A549 (cell line): Measurements from ENCODE around the gene PBX3. TPM values are rescaled to one million over a fixed set of nuclear protein-coding genes. Genes with fewer than 3 reads are reported as not detected.

Experiments used
- ATAC-seq, 2 experiments: fragments of 200-7000 bp in 1 of 2; fragments of >200 bp in 1 of 2; cut with Nextera tagmentation in 1 of 2; cut with Tn5 transposase in 1 of 2; 3 replicates each; pipeline versions ENCODE4 v1.8.0 to v1.9.1; 2018 to 2020; ENCODE audit warnings: mild to moderate bottlenecking in 1 of 2, moderate library complexity in 1 of 2
- CTCF ChIA-PET: fragments of 300-600 bp; sonication (Branson Sonifier 250); formaldehyde crosslinking; extraction: SDS; loops from one replicate; lab custom pipeline; 2021; ENCODE audit warnings: antibody characterized with exemption, inconsistent platforms; lab: Yijun Ruan, JAX
- POLR2A ChIA-PET: fragments of 350-600 bp; formaldehyde crosslinking; extraction: SDS; loops from one replicate; lab custom pipeline; 2021; ENCODE audit warnings: antibody characterized with exemption, inconsistent platforms; lab: Yijun Ruan, JAX
- DNase-seq, 2 experiments: peaks; one replicate each; pipeline versions ENCODE4 v3.0.0 to v3.0.0-alpha.2; 2011 to 2016; ENCODE audit warnings: low read depth in 1 of 2, low spot score in 1 of 2
- FAIRE-seq: peaks from 2 replicates; lab custom pipeline; 2011; peaks lifted over from hg19 to GRCh38; lab: Jason Lieb, UNC
- H3K27ac ChIP-seq, 2 experiments: fragments of >200 bp; sonication (Bioruptor Twin); formaldehyde crosslinking; 3 replicates each; pipeline ENCODE4 v1.5.1; 2016 to 2017
- H3K4me1 ChIP-seq: fragments of >200 bp; sonication (Bioruptor Twin); formaldehyde crosslinking; 3 replicates; pipeline ENCODE4 v1.6.1; 2016
- H3K4me2 ChIP-seq: fragments of >200 bp; sonication (Bioruptor Twin); formaldehyde crosslinking; 3 replicates; pipeline ENCODE4 v1.6.1; 2016
- H3K4me3 ChIP-seq: fragments of >200 bp; sonication (Bioruptor Twin); formaldehyde crosslinking; 3 replicates; pipeline ENCODE4 v1.5.1; 2016
- H3K9me3 ChIP-seq: fragments of >200 bp; sonication (Bioruptor Twin); formaldehyde crosslinking; 3 replicates; pipeline ENCODE4 v1.6.1; 2016
- ATOH8 ChIP-seq: fragments of 250-450 bp; sonication (Bioruptor Pico); IDR thresholded peaks from 2 replicates; pipeline ENCODE4 v1.5.0; 2020; ENCODE audit warnings: low read depth, mild to moderate bottlenecking, moderate library complexity
- BHLHE40 ChIP-seq: IDR thresholded peaks from 2 replicates; pipeline ENCODE4 v1.6.1; 2012; ENCODE audit warnings: low read depth, low read length, inconsistent platforms
- CEBPB ChIP-seq, 2 experiments: fragments of >200 bp in 1 of 2; sonication (Bioruptor Twin) in 1 of 2; formaldehyde crosslinking in 1 of 2; IDR thresholded peaks; 2 replicates each; pipeline ENCODE4 v1.6.1; 2012 to 2016
- EP300 ChIP-seq, 2 experiments: fragments of >200 bp; sonication (Bioruptor Twin); formaldehyde crosslinking; IDR thresholded peaks; 2 replicates in 1 of 2; 3 replicates in 1 of 2; pipeline ENCODE4 v1.6.1; 2016 to 2017
- FOSL2 ChIP-seq, 2 experiments: fragments of 450-650 bp in 1 of 2; fragments of >200 bp in 1 of 2; sonication (Bioruptor Twin) in 1 of 2; formaldehyde crosslinking; IDR thresholded peaks; 2 replicates each; pipeline versions ENCODE4 v1.5.0 to v1.6.1; 2016 to 2020; ENCODE audit warnings: mild to moderate bottlenecking in 1 of 2, moderate library complexity in 1 of 2
- HOXA7 ChIP-seq: fragments of 250-450 bp; sonication (Bioruptor Pico); IDR thresholded peaks from 2 replicates; pipeline ENCODE4 v1.5.0; 2020; ENCODE audit warnings: mild to moderate bottlenecking, moderate library complexity
- HOXB5 ChIP-seq: fragments of 250-450 bp; sonication (Bioruptor Pico); IDR thresholded peaks from 2 replicates; pipeline ENCODE4 v1.5.0; 2020; ENCODE audit warnings: mild to moderate bottlenecking, moderate library complexity
- KDM1A ChIP-seq: fragments of 200-600 bp; sonication (generic); IDR thresholded peaks from 2 replicates; pipeline ENCODE4 v1.6.1; 2016; ENCODE audit warnings: low read depth, mild to moderate bottlenecking
- KDM5A ChIP-seq: fragments of 200-600 bp; sonication (generic); IDR thresholded peaks from 2 replicates; pipeline ENCODE4 v1.6.1; 2016; ENCODE audit warnings: antibody characterized with exemption, mild to moderate bottlenecking
- MAX ChIP-seq: IDR thresholded peaks from 2 replicates; pipeline ENCODE4 v1.6.1; 2012
- MAZ ChIP-seq: fragments of 150-350 bp; IDR thresholded peaks from 2 replicates; pipeline ENCODE4 v1.6.1; 2014; ENCODE audit warnings: antibody characterized with exemption, low read depth, low read length, borderline replicate concordance
- MYC ChIP-seq: IDR thresholded peaks from 2 replicates; pipeline ENCODE4 v1.6.1; 2012; ENCODE audit warnings: mild to moderate bottlenecking, inconsistent platforms, low read length, improper control_type of control experiment, borderline replicate concordance
- NPAS2 ChIP-seq: fragments of 250-450 bp; sonication (Bioruptor Pico); IDR thresholded peaks from 2 replicates; pipeline ENCODE4 v1.8.0; 2022; ENCODE audit warnings: mild to moderate bottlenecking, moderate library complexity, borderline replicate concordance
- NR3C1 ChIP-seq: fragments of >200 bp; sonication (Bioruptor Twin); formaldehyde crosslinking; IDR thresholded peaks from 3 replicates; pipeline ENCODE4 v1.6.1; 2017
- POLR2AphosphoS2 ChIP-seq: conservative IDR thresholded peaks from 2 replicates; pipeline ENCODE4 v1.6.1; 2012; ENCODE audit warnings: low read length, improper control_type of control experiment, inconsistent platforms
- RARB ChIP-seq: fragments of 250-450 bp; sonication (Bioruptor Pico); IDR thresholded peaks from 2 replicates; pipeline ENCODE4 v1.8.0; 2021; ENCODE audit warnings: mild to moderate bottlenecking, moderate library complexity
- REST ChIP-seq: fragments of 200-600 bp; sonication (generic); IDR thresholded peaks from 2 replicates; pipeline ENCODE4 v1.6.1; 2016; ENCODE audit warnings: antibody characterized with exemption, mild to moderate bottlenecking, moderate library complexity
- RFX5 ChIP-seq: fragments of 450-650 bp; IDR thresholded peaks from 2 replicates; pipeline ENCODE4 v1.7.1; 2014; ENCODE audit warnings: antibody characterized with exemption, mild to moderate bottlenecking, moderate library complexity
- RNF2 ChIP-seq: fragments of 200-600 bp; sonication (generic); IDR thresholded peaks from 2 replicates; pipeline ENCODE4 v1.6.1; 2016; ENCODE audit warnings: low read depth, mild to moderate bottlenecking, antibody characterized with exemption, moderate library complexity, borderline replicate concordance
- TP53 ChIP-seq: fragments of 250-450 bp; sonication (Bioruptor Pico); IDR thresholded peaks from 2 replicates; pipeline ENCODE4 v1.5.0; 2021; ENCODE audit warnings: mild to moderate bottlenecking, moderate library complexity
- WGBS: methylation state at CpG from one replicate; pipeline ENCODE4 v1.1.6; 2017; ENCODE audit errors: missing lambda C conversion rate; 5-methylcytosine and 5-hydroxymethylcytosine counted together
- polyA plus RNA-seq, 4 experiments: library from polyadenylated mRNA; depleted of rRNA in 3 of 4; stranded (reverse); fragments of >200 nt; fragmentation: RNase III in 1 of 4; extraction: RNeasy Plus Mini Kit Qiagen cat#74134 plus additional on column Dnase treatment in 1 of 4; gene quantifications; 2 replicates in 3 of 4; 3 replicates in 1 of 4; pipeline ENCODE4 v1.2.3, GENCODE V29; 2011 to 2017
- TF ChIP-seq, protein P1 (sequence below): fragments of >200 bp; sonication (Bioruptor Twin); formaldehyde crosslinking; IDR thresholded peaks from 3 replicates; pipeline ENCODE4 v1.5.1; 2016

PBX3 gene
- polyA plus RNA-seq, 2 of the 4 experiments (the other 2 are of a cell fraction): 10.7 to 23.5 TPM

- DNase-seq (no peak), FAIRE-seq (no peak), ATAC-seq (no peak)
- CTCF ChIA-PET: interaction anchor here (1.2 kb wide), 1 partner anchor 88 kb away, joined by 3 read pairs; no protein-coding TSS in a partner anchor
- TF ChIP-seq EP300 (IDR thresholded peaks at IDR 0.05) (no peak), ATOH8 (CRISPR knock-in tag) (no peak), RNF2 (no peak), HOXA7 (CRISPR knock-in tag) (no peak), REST (no peak), FOSL2 (IDR thresholded peaks at IDR 0.05) (no peak), FOSL2 (CRISPR knock-in tag; IDR thresholded peaks at IDR 0.05) (no peak), POLR2AphosphoS2 (no peak), MAZ (no peak), KDM1A (no peak), MAX (no peak), KDM5A (no peak), RARB (CRISPR knock-in tag) (no peak), TP53 (CRISPR knock-in tag) (no peak), RFX5 (no peak), NR3C1 (no peak), NPAS2 (CRISPR knock-in tag) (no peak), HOXB5 (no peak), BHLHE40 (no peak)
- TF ChIP-seq, protein P1, sequence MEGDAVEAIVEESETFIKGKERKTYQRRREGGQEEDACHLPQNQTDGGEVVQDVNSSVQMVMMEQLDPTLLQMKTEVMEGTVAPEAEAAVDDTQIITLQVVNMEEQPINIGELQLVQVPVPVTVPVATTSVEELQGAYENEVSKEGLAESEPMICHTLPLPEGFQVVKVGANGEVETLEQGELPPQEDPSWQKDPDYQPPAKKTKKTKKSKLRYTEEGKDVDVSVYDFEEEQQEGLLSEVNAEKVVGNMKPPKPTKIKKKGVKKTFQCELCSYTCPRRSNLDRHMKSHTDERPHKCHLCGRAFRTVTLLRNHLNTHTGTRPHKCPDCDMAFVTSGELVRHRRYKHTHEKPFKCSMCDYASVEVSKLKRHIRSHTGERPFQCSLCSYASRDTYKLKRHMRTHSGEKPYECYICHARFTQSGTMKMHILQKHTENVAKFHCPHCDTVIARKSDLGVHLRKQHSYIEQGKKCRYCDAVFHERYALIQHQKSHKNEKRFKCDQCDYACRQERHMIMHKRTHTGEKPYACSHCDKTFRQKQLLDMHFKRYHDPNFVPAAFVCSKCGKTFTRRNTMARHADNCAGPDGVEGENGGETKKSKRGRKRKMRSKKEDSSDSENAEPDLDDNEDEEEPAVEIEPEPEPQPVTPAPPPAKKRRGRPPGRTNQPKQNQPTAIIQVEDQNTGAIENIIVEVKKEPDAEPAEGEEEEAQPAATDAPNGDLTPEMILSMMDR: no peak
- 89% methylated on average over 6 of the region's 6 CpGs for WGBS
- Histone ChIP-seq H3K4me2 (no peak overlapping the region), H3K9me3 (no peaks in the 10 kb centered on the region), H3K4me3 (no peak overlapping the region), H3K27ac (no peak overlapping the region), H3K4me1 (no peaks in the 10 kb centered on the region)
- POLR2A ChIA-PET: no interaction called here
Observed at GRCh38 chr9:125964702-125965225, 217.6 kb downstream of the PBX3 start.

- FAIRE-seq (no peak), ATAC-seq (no peak), DNase-seq (no peak)
- no peak for TF ChIP-seq CEBPB (IDR thresholded peaks at IDR 0.05)
- TF ChIP-seq MYC: no peak
- no peak overlapping the region for H3K27ac ChIP-seq
- no peak overlapping the region for H3K4me3 ChIP-seq
- 95% methylated on average over 10 of the region's 10 CpGs for WGBS
- ChIA-PET POLR2A (no interaction called here), CTCF (no interaction called here)
- no peaks in the 10 kb centered on the region for H3K4me1 ChIP-seq
- H3K4me2 ChIP-seq: no peak overlapping the region
- no peaks in the 10 kb centered on the region for H3K9me3 ChIP-seq
Observed at GRCh38 chr9:125965477-125965876, 218.3 kb downstream of the PBX3 start.
